ENCODE measurements around the gene BACH1.

BACH1 gene

GRCh38 chr21:29315131-29315749, 16.5 kb downstream of the BACH1 start:
- TF ChIP-seq, protein P1, sequence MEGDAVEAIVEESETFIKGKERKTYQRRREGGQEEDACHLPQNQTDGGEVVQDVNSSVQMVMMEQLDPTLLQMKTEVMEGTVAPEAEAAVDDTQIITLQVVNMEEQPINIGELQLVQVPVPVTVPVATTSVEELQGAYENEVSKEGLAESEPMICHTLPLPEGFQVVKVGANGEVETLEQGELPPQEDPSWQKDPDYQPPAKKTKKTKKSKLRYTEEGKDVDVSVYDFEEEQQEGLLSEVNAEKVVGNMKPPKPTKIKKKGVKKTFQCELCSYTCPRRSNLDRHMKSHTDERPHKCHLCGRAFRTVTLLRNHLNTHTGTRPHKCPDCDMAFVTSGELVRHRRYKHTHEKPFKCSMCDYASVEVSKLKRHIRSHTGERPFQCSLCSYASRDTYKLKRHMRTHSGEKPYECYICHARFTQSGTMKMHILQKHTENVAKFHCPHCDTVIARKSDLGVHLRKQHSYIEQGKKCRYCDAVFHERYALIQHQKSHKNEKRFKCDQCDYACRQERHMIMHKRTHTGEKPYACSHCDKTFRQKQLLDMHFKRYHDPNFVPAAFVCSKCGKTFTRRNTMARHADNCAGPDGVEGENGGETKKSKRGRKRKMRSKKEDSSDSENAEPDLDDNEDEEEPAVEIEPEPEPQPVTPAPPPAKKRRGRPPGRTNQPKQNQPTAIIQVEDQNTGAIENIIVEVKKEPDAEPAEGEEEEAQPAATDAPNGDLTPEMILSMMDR (conservative IDR thresholded peaks at IDR 0.05; ENCODE audit: low read length), result no peak
- H3K4me3 ChIP-seq (ENCODE audit: low read length), result no peak overlapping the region
- no peak for DNase-seq (ENCODE audit: low read depth)

DNA sequence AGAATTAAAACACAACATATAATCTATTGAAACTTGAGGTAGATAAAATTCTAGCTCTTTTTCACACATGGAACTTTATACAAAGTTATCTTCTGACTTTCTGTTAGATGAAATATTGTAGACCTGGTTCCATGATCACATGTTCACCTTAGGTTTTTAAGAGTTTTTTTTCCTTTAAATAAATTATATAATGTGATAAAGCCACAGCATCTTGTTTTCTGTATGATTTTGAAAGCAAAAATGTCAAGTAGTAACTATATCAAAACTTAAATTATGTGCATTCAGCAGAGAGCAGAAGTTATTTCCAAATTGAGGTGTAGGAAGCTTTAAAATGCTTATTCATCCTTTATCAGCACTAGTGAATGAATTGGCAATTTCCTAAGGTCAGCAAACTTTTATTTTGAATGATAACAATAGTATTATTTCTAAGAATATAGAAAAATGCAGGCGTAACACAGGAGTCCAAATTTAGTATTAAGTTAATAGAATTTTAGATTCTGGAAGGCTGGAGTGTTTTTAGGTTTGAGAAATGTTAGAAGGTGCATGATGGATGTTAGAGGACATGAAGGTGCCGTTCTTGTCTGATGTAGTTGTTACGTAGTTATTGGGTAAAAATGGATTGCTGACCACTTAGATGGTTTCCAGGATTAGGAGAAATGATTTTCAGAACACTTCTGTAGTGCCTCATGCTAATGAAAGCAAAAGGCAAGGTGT, 17.5 kb downstream of the BACH1 start:
- TF ChIP-seq, protein P1 (conservative IDR thresholded peaks at IDR 0.05; ENCODE audit: low read length), result no peak
- H3K4me3 ChIP-seq (ENCODE audit: low read length), result no peak overlapping the region
- DNase-seq (ENCODE audit: low read depth), result no peak

GRCh38 chr21:29316806-29317205, 18.1 kb downstream of the BACH1 start:
- TF ChIP-seq, protein P1 (conservative IDR thresholded peaks at IDR 0.05; ENCODE audit: low read length), result no peak
- DNase-seq (ENCODE audit: low read depth), result no peak
- no peak overlapping the region for H3K4me3 ChIP-seq (ENCODE audit: low read length)

GRCh38 chr21:29318354-29318753, 19.6 kb downstream of the BACH1 start:
- TF ChIP-seq, protein P1 (conservative IDR thresholded peaks at IDR 0.05; ENCODE audit: low read length), result no peak
- DNase-seq (ENCODE audit: low read depth), result peak; percentile 38
- H3K4me3 ChIP-seq (ENCODE audit: low read length), result no peak overlapping the region

DNA sequence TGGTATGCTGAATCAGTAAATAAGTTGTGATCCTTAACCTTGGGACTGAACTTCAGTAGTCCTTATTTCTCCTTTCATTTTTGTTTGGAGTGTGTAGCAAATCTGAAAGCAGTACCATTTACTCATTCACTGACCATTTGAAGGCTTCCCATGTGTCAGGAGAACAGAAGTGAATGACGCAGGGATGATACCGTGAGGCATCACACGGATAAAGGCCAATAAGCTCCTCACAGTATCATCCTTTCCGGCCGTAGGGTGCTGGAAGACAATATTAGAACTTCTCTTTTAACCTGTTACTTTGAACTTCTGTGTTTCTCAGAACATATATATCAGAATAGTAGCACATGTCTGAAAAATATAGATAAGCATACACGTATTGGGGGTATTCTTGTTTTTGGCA, 21.3 kb downstream of the BACH1 start:
- no peak overlapping the region for H3K4me3 ChIP-seq (ENCODE audit: low read length)
- TF ChIP-seq, protein P1 (conservative IDR thresholded peaks at IDR 0.05; ENCODE audit: low read length), result no peak

GRCh38 chr21:29321217-29321616, 22.5 kb downstream of the BACH1 start:
- no peak for DNase-seq (ENCODE audit: low read depth)

More for the DNA sequence above, 21.3 kb downstream of the BACH1 start:
- no peak for DNase-seq (ENCODE audit: low read depth)

More at GRCh38 chr21:29321217-29321616, 22.5 kb downstream of the BACH1 start:
- TF ChIP-seq, protein P1 (conservative IDR thresholded peaks at IDR 0.05; ENCODE audit: low read length), result no peak
- no peak overlapping the region for H3K4me3 ChIP-seq (ENCODE audit: low read length)
